Calu3 (cell line): ENCODE results near the gene PLEKHN1. TPM values are rescaled to one million over a fixed set of nuclear protein-coding genes. Genes with fewer than 3 reads are reported as not detected.
A peak's percentile ranks its signal among the peaks of the same experiment; 100 is the strongest.

Source experiments
- BruUV-seq: library from RNA; stranded (reverse); fragments of 400-500 nt; replicated peaks from 2 replicates; lab custom pipeline; 2021; lab: Mats Ljungman, UMichigan
- CTCF ChIA-PET: fragments of 300-600 bp; sonication (Branson Sonifier 250); formaldehyde crosslinking; loops from one replicate; lab custom pipeline; 2022; ENCODE audit warnings: antibody characterized with exemption; lab: Charles Lee
- DNase-seq: peaks from one replicate; pipeline ENCODE4 v3.0.0; 2022
- H3K27ac Mint-ChIP-seq: one replicate; pipeline ENCODE4 v1.8.0; 2022; ENCODE audit warnings: mixed read lengths; ENCODE audit not compliant: unreplicated experiment
- H3K27me3 Mint-ChIP-seq: one replicate; pipeline ENCODE4 v1.8.0; 2022; ENCODE audit warnings: mixed read lengths; ENCODE audit not compliant: unreplicated experiment
- H3K36me3 Mint-ChIP-seq: one replicate; pipeline ENCODE4 v1.8.0; 2022; ENCODE audit warnings: mild to moderate bottlenecking, moderate library complexity, mixed read lengths; ENCODE audit not compliant: insufficient read depth, unreplicated experiment
- H3K4me1 Mint-ChIP-seq: one replicate; pipeline ENCODE4 v1.8.0; 2022; ENCODE audit warnings: mild to moderate bottlenecking, low read depth, mixed read lengths; ENCODE audit not compliant: unreplicated experiment
- H3K4me3 Mint-ChIP-seq: one replicate; pipeline ENCODE4 v1.8.0; 2022; ENCODE audit warnings: mild to moderate bottlenecking, low read depth, moderate library complexity, mixed read lengths; ENCODE audit not compliant: unreplicated experiment
- H3K9me3 Mint-ChIP-seq: one replicate; pipeline ENCODE4 v1.8.0; 2022; ENCODE audit warnings: low read depth, mixed read lengths; ENCODE audit not compliant: unreplicated experiment
- CTCF ChIP-seq: fragments of 200-600 bp; IDR thresholded peaks from one replicate; pipeline ENCODE4 v1.8.0; 2022; ENCODE audit warnings: antibody characterized with exemption; ENCODE audit not compliant: unreplicated experiment
- intact Hi-C: fragments of 100-400 bp; cut with micrococcal nuclease; formaldehyde crosslinking; loops from one replicate; pipeline ENCODE4 v1.10.0; 2022; ENCODE audit not compliant: unreplicated experiment
- total RNA-seq: library from RNA; stranded (reverse); gene quantifications from 2 replicates; pipeline ENCODE4 v1.2.3, GENCODE V29; 2022

Gene PLEKHN1
- total RNA-seq, 1 experiment from 2014 or later = 11.9 TPM

GRCh38 chr1:1019122-1019999, 53.1 kb downstream of the PLEKHN1 start:
- Mint-ChIP-seq H3K4me3 (peak overlapping the region; percentile 73), H3K4me1 (peaks cover 18% of the 10 kb centered on the region), H3K27ac (peak overlapping the region; percentile 44), H3K27me3 (no peaks in the 10 kb centered on the region), H3K9me3 (no peaks in the 10 kb centered on the region), H3K36me3 (peaks cover 48% of the 10 kb centered on the region)
- peak; percentile 91 for DNase-seq
- no peak for TF ChIP-seq CTCF
- intact Hi-C loops = no loop called here
- CTCF ChIA-PET = interaction anchor here (0.6 to 0.8 kb wide), 2 partner anchors 17 to 45 kb away, joined by 4 to 7 read pairs; no protein-coding TSS in a partner anchor
- BruUV-seq = no TSS peak

DNA sequence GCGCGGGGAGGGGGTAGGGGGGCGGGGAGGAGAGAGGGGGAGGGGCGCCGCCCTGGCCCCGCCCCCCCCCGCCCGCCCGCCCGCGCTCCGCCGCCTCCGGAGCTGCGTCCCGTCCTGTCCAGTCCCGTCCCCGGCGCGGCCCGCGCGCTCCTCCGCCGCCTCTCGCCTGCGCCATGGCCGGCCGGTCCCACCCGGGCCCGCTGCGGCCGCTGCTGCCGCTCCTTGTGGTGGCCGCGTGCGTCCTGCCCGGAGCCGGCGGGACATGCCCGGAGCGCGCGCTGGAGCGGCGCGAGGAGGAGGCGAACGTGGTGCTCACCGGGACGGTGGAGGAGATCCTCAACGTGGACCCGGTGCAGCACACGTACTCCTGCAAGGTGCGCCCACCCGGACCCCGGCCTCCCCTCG, 53.7 kb downstream of the PLEKHN1 start, which contains the start of gene AGRN:
AGRN (plus strand) TSS at position 121 of the 405 bp plus-strand sequence; CDS start at position 174, 53 bp downstream.
- Mint-ChIP-seq H3K4me3 (peak within 1 kb of the TSS; percentile 73), H3K4me1 (peaks cover 18% of the 10 kb centered on the region), H3K27me3 (no peaks in the 10 kb centered on the region), H3K27ac (peak within 1 kb of the TSS; percentile 44), H3K9me3 (no peaks in the 10 kb centered on the region), H3K36me3 (peaks cover 53% of the 10 kb centered on the region)
- TF ChIP-seq CTCF = no peak
- intact Hi-C loops = loop anchor here (5.0 kb wide), 1 partner anchor 37 kb away; no protein-coding TSS in a partner anchor
- peak; percentile 50 for DNase-seq
- BruUV-seq = no TSS peak
- CTCF ChIA-PET = interaction anchor here (0.6 kb wide), 1 partner anchor 16 kb away, joined by 4 read pairs; no protein-coding TSS in a partner anchor

GRCh38 chr1:1020415-1021009, 54.2 kb downstream of the PLEKHN1 start:
- peak overlapping the region; percentile 44 for H3K27ac Mint-ChIP-seq
- BruUV-seq = no TSS peak
- no peak for TF ChIP-seq CTCF
- no peaks in the 10 kb centered on the region for H3K27me3 Mint-ChIP-seq
- CTCF ChIA-PET = interaction anchor here (0.6 kb wide), 1 partner anchor 16 kb away, joined by 4 read pairs; no protein-coding TSS in a partner anchor
- peaks cover 53% of the 10 kb centered on the region for H3K36me3 Mint-ChIP-seq
- DNase-seq = peak; percentile 36
- peaks cover 18% of the 10 kb centered on the region for H3K4me1 Mint-ChIP-seq
- intact Hi-C loops = loop anchor here (5.0 kb wide), 1 partner anchor 37 kb away; no protein-coding TSS in a partner anchor
- H3K9me3 Mint-ChIP-seq = no peaks in the 10 kb centered on the region
- H3K4me3 Mint-ChIP-seq = peak overlapping the region; percentile 73
